Gastrocnemius medialis (tissue), 4 donors: ENCODE measurements around the gene SMARCA1. TPM values are rescaled to one million over a fixed set of nuclear protein-coding genes. Genes with fewer than 3 reads are reported as not detected.

Experiments used
- ATAC-seq, 2 donors: fragments of 150-250 bp; one replicate each; pipeline ENCODE4 v1.9.1; 2016
- DNase-seq, 2 donors: peaks; one replicate each; pipeline ENCODE4 v3.0.0-alpha.2; 2019
- H3K27ac ChIP-seq, 4 donors: fragments of 200-600 bp; sonication (generic); 1 replicate in 1 of 4; 2 replicates in 3 of 4; pipeline ENCODE4 v1.5.1; 2016 to 2018; ENCODE audit warnings: mild to moderate bottlenecking in 2 of 4, moderate library complexity in 1 of 4
- H3K27me3 ChIP-seq, 3 donors: fragments of 200-600 bp; sonication (generic) in 2 of 3; 1 replicate in 1 of 3; 2 replicates in 2 of 3; pipeline versions ENCODE4 v1.5.1 to v1.6.0; 2016 to 2019; ENCODE audit warnings: mild to moderate bottlenecking in 1 of 3, moderate library complexity in 1 of 3
- H3K36me3 ChIP-seq, 2 donors: fragments of 200-600 bp; sonication (generic) in 1 of 2; one replicate each; pipeline ENCODE4 v1.5.1; 2017 to 2018
- H3K4me1 ChIP-seq, 2 donors: fragments of 200-600 bp; sonication (generic) in 1 of 2; one replicate each; pipeline ENCODE4 v1.5.1; 2016 to 2017; ENCODE audit warnings: mild to moderate bottlenecking in 2 of 2
- H3K4me3 ChIP-seq, 4 donors: fragments of 200-600 bp; sonication (generic) in 3 of 4; 1 replicate in 1 of 4; 2 replicates in 3 of 4; pipeline ENCODE4 v1.5.1; 2016 to 2019; ENCODE audit warnings: mild to moderate bottlenecking in 2 of 4
- H3K9me3 ChIP-seq, 3 donors: fragments of 200-600 bp; sonication (generic) in 2 of 3; 1 replicate in 1 of 3; 2 replicates in 2 of 3; pipeline ENCODE4 v1.5.1; 2016 to 2019
- POLR2A ChIP-seq, 2 donors: fragments of 450-650 bp; IDR thresholded peaks; one replicate each; pipeline ENCODE4 v1.6.1; 2017; ENCODE audit warnings: antibody characterized with exemption in 2 of 2, mild to moderate bottlenecking in 2 of 2, moderate library complexity in 2 of 2
- in situ Hi-C, 4 donors: fragments of 200-750 bp; cut with MboI; loops; one replicate each; pipeline versions ENCODE4 v1.15.0 to v1.8.0; 2017; ENCODE audit warnings: low sequenced_read_pairs in 4 of 4
- intact Hi-C: fragments of 100-400 bp; cut with DNase I; formaldehyde crosslinking; loops from one replicate; pipeline ENCODE4 v1.15.1; 2023; ENCODE audit warnings: low total_unique reads
- total RNA-seq, 4 donors: library from RNA; depleted of rRNA; stranded (reverse); fragments of >200 nt; gene quantifications; one replicate each; pipeline versions ENCODE4 v1.1.0 to v1.2.3, GENCODE V29; 2016
- TF ChIP-seq, protein P1 (sequence below), 5 experiments: fragments of 450-650 bp in 3 of 5; fragments of 200-600 bp in 2 of 5; sonication (generic) in 2 of 5; IDR thresholded peaks in 4 of 5; conservative IDR thresholded peaks in 1 of 5; 1 replicate in 4 of 5; 2 replicates in 1 of 5; pipeline ENCODE4 v1.5.1; 2016 to 2019; ENCODE audit warnings: antibody characterized with exemption in 5 of 5, mild to moderate bottlenecking in 3 of 5, moderate library complexity in 3 of 5

Gene SMARCA1, protein sequence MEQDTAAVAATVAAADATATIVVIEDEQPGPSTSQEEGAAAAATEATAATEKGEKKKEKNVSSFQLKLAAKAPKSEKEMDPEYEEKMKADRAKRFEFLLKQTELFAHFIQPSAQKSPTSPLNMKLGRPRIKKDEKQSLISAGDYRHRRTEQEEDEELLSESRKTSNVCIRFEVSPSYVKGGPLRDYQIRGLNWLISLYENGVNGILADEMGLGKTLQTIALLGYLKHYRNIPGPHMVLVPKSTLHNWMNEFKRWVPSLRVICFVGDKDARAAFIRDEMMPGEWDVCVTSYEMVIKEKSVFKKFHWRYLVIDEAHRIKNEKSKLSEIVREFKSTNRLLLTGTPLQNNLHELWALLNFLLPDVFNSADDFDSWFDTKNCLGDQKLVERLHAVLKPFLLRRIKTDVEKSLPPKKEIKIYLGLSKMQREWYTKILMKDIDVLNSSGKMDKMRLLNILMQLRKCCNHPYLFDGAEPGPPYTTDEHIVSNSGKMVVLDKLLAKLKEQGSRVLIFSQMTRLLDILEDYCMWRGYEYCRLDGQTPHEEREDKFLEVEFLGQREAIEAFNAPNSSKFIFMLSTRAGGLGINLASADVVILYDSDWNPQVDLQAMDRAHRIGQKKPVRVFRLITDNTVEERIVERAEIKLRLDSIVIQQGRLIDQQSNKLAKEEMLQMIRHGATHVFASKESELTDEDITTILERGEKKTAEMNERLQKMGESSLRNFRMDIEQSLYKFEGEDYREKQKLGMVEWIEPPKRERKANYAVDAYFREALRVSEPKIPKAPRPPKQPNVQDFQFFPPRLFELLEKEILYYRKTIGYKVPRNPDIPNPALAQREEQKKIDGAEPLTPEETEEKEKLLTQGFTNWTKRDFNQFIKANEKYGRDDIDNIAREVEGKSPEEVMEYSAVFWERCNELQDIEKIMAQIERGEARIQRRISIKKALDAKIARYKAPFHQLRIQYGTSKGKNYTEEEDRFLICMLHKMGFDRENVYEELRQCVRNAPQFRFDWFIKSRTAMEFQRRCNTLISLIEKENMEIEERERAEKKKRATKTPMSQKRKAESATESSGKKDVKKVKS
- 10 to 100 TPM; 11.6 to 16.7 (median 15.9) TPM for total RNA-seq

DNA sequence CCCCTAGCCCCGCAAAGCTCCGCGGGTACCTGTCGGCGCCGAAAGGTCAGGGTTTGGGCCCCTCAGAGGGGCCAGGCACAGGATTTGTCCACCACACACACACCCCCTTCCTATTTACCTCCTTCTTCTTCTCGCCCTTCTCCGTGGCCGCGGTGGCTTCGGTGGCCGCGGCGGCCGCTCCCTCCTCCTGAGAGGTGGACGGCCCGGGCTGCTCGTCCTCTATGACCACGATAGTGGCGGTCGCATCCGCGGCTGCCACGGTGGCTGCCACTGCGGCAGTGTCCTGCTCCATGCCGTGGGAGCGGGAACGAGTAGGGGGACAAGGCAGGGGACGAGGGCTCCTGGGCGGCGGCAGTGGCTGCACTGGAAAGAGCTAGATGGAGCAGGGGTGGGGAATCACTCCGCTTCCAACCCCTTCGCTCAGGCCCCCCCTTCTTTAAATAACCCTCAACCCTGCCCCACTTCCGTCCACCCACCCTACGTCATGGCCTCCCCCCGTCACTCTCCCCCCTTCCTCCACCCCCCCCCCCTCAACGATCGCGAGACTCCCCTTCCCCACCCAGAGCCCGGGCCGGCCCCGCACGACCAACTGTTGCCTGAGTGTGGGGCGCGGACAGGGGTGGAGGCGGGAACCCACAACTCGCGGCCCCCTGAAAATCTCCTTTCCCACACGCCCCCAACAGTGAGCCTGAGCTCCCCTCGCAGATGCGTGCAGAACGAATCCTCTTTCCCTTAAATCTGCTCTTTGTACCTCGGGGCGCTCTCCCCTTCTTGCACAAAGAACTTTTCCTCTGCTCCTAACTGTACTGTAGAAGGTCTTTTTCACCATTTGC lies at the start of gene SMARCA1:
TSS of gene SMARCA1 (minus strand) at position 412 of the 833 bp plus-strand sequence. CDS start at position 292, 120 bp downstream.
- Histone ChIP-seq H3K27ac (peak within 1 kb of the TSS; percentile 87 to 92 (median 89)), H3K27me3 (no peaks in the 10 kb centered on the region), H3K4me3 (peak within 1 kb of the TSS; percentile 73 to 94 (median 86)), H3K36me3 (no peaks in the 10 kb centered on the region), H3K9me3 (no peaks in the 10 kb centered on the region), H3K4me1 (no peaks in the 10 kb centered on the region)
- in situ Hi-C loops = no loop called here
- intact Hi-C loops = loop anchor here (2.0 to 10.0 kb wide), 2 partner anchors 18 to 382 kb away; partner anchors contain the start of genes OCRL and UTP14A
- ATAC-seq (peak; percentile 52 to 81), DNase-seq (peak in 1 of 2 donors; percentile 23)
- TF ChIP-seq, protein P1, sequence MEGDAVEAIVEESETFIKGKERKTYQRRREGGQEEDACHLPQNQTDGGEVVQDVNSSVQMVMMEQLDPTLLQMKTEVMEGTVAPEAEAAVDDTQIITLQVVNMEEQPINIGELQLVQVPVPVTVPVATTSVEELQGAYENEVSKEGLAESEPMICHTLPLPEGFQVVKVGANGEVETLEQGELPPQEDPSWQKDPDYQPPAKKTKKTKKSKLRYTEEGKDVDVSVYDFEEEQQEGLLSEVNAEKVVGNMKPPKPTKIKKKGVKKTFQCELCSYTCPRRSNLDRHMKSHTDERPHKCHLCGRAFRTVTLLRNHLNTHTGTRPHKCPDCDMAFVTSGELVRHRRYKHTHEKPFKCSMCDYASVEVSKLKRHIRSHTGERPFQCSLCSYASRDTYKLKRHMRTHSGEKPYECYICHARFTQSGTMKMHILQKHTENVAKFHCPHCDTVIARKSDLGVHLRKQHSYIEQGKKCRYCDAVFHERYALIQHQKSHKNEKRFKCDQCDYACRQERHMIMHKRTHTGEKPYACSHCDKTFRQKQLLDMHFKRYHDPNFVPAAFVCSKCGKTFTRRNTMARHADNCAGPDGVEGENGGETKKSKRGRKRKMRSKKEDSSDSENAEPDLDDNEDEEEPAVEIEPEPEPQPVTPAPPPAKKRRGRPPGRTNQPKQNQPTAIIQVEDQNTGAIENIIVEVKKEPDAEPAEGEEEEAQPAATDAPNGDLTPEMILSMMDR (IDR thresholded peaks at IDR 0.05 in 4 of 5, conservative IDR thresholded peaks at IDR 0.05 in 1 of 5) = no peak
- peak; percentile 16 to 28 for TF ChIP-seq POLR2A (IDR thresholded peaks at IDR 0.05)

DNA sequence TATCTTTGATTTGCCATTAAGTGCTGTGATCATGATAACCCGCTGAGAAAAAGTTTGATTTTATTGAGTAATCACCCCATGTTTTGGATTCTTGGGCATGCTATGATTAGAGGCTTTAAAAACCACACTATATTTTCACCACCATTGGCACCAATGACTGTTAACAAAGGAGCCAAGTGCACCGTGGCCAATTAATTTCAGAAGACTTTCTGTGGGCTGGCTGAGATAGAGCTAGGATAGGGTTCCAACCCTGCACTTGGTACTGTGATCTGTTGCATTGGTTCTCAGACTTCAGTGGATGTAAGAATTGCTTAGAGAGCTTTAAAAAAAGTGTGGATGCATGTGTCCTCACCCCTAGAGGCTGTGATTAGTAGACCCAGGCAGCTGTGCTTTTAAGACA lies 49.1 kb upstream of the SMARCA1 start:
- ATAC-seq (peak; percentile 33 to 58), DNase-seq (no peak)
- H3K4me3 ChIP-seq = no peak overlapping the region
- TF ChIP-seq POLR2A (IDR thresholded peaks at IDR 0.05) = no peak
- TF ChIP-seq, protein P1 (IDR thresholded peaks at IDR 0.05 in 4 of 5, conservative IDR thresholded peaks at IDR 0.05 in 1 of 5) = no peak
- H3K27me3 ChIP-seq = no peaks in the 10 kb centered on the region
- H3K27ac ChIP-seq = peak overlapping the region in 1 of 4 donors; percentile 35
- peaks cover 0 to 14% of the 10 kb centered on the region in 2 donors for H3K36me3 ChIP-seq
- no peaks in the 10 kb centered on the region for H3K9me3 ChIP-seq
- intact Hi-C loops (no loop called here), in situ Hi-C loops (no loop called here)
- peaks cover 0 to 4% of the 10 kb centered on the region in 2 donors for H3K4me1 ChIP-seq

DNA sequence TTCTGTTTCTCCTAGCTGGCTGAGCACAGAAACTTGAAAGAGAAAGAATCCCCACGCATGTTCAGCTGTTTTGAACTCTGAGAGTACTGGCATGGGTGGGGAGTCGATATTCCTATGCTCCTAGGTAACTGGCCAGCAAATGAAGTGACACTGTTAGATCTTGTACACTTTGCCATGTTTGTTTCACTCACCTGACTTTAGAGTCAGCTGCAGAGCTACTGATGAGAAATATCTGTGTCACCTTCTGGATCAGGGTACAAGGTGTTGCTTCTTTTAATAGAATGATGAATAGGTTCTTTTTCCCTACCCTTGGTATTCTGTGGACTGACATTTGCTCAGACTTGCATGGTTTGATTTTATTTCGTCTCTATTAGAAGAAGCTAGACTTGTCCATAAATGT lies 45.1 kb upstream of the SMARCA1 start:
- Histone ChIP-seq H3K27ac (peak overlapping the region in 3 of 4 donors; percentile 28 to 40 (median 33)), H3K27me3 (no peaks in the 10 kb centered on the region), H3K9me3 (no peaks in the 10 kb centered on the region), H3K4me3 (no peak overlapping the region), H3K4me1 (peaks cover 0 to 4% of the 10 kb centered on the region in 2 donors), H3K36me3 (no peaks in the 10 kb centered on the region)
- DNase-seq (no peak), ATAC-seq (peak; percentile 46 to 69)
- in situ Hi-C loops = no loop called here
- intact Hi-C loops = no loop called here
- TF ChIP-seq, protein P1 (IDR thresholded peaks at IDR 0.05 in 4 of 5, conservative IDR thresholded peaks at IDR 0.05 in 1 of 5) = no peak
- no peak for TF ChIP-seq POLR2A (IDR thresholded peaks at IDR 0.05)

DNA sequence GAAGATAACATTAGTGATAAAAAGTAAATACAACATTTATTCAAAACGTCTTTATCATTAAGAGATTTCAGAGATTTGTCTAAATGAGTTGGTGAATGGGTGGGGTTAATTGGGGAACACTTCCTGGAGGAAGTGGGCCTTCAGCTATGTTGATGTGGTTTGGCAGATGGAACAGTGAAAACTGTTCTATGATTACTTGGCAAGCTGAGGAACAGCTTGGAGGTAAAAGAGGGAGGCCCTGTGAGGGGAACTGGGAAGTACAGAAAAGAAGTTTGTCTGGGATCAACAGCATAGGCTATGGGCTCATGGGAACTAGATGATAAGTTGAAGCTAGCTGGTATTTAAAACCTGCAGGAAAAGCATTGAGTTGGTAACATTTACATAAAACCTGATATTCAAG lies 42.8 kb upstream of the SMARCA1 start:
- no peak overlapping the region for H3K4me3 ChIP-seq
- intact Hi-C loops = no loop called here
- no peak for TF ChIP-seq POLR2A (IDR thresholded peaks at IDR 0.05)
- TF ChIP-seq, protein P1 (IDR thresholded peaks at IDR 0.05 in 4 of 5, conservative IDR thresholded peaks at IDR 0.05 in 1 of 5) = no peak
- DNase-seq = no peak
- H3K36me3 ChIP-seq = no peaks in the 10 kb centered on the region
- no peaks in the 10 kb centered on the region for H3K27me3 ChIP-seq
- H3K4me1 ChIP-seq = peaks cover 3 to 7% of the 10 kb centered on the region in 2 donors
- H3K27ac ChIP-seq = no peak overlapping the region
- no peaks in the 10 kb centered on the region for H3K9me3 ChIP-seq
- in situ Hi-C loops = no loop called here
- no peak for ATAC-seq
